GM12878 (cell line): ENCODE results near the gene SLC29A1. TPM values are rescaled to one million over a fixed set of nuclear protein-coding genes. Genes with fewer than 3 reads are reported as not detected.

Experiments
- EP300 ChIP-seq, 2 experiments: fragments of 150-350 bp in 1 of 2; IDR thresholded peaks; 2 replicates each; pipeline ENCODE4 v1.6.1; 2011 to 2012; ENCODE audit warnings: low read depth in 2 of 2, low read length in 2 of 2, borderline replicate concordance in 1 of 2, improper control_type of control experiment in 1 of 2, inconsistent platforms in 1 of 2; ENCODE audit not compliant: control insufficient read depth in 1 of 2
- HCFC1 ChIP-seq: fragments of 150-350 bp; IDR thresholded peaks from 2 replicates; pipeline ENCODE4 v1.6.1; 2014; ENCODE audit warnings: low read length
- HDGF ChIP-seq: fragments of 450-650 bp; IDR thresholded peaks from 2 replicates; pipeline ENCODE4 v1.6.1; 2016; ENCODE audit warnings: antibody characterized with exemption
- IKZF1 ChIP-seq: fragments of 450-650 bp; conservative IDR thresholded peaks from 2 replicates; pipeline ENCODE4 v1.6.1; 2017; ENCODE audit warnings: antibody characterized with exemption, mild to moderate bottlenecking
- MEF2A ChIP-seq: IDR thresholded peaks from 2 replicates; pipeline ENCODE4 v1.6.1; 2011; ENCODE audit warnings: low read depth, mild to moderate bottlenecking, low read length, moderate library complexity; ENCODE audit not compliant: insufficient read depth
- MXI1 ChIP-seq: fragments of 150-350 bp; IDR thresholded peaks from 2 replicates; pipeline ENCODE4 v1.6.1; 2011; ENCODE audit warnings: low read depth, mild to moderate bottlenecking, inconsistent platforms, low read length, improper control_type of control experiment
- NR2C1 ChIP-seq: fragments of 450-650 bp; IDR thresholded peaks from 2 replicates; pipeline ENCODE4 v1.6.1; 2017; ENCODE audit warnings: antibody characterized with exemption, mild to moderate bottlenecking, moderate library complexity
- POLR2AphosphoS5 ChIP-seq: IDR thresholded peaks from 2 replicates; pipeline ENCODE4 v1.6.1; 2011; ENCODE audit warnings: mild to moderate bottlenecking, low read length, inconsistent platforms
- SMAD1 ChIP-seq: fragments of 450-650 bp; IDR thresholded peaks from 2 replicates; pipeline ENCODE4 v1.6.1; 2018; ENCODE audit warnings: mild to moderate bottlenecking, low read depth; ENCODE audit not compliant: partially characterized antibody
- SPI1 ChIP-seq: IDR thresholded peaks from 2 replicates; pipeline ENCODE4 v1.6.1; 2011; ENCODE audit warnings: low read depth, mild to moderate bottlenecking, low read length, moderate library complexity, borderline replicate concordance; ENCODE audit not compliant: insufficient read depth
- SREBF2 ChIP-seq: IDR thresholded peaks from 2 replicates; pipeline ENCODE4 v1.6.1; 2012; ENCODE audit warnings: mild to moderate bottlenecking, low read length
- SRF ChIP-seq, 2 experiments: IDR thresholded peaks; 2 replicates each; pipeline ENCODE4 v1.6.1; 2011; ENCODE audit warnings: low read depth in 2 of 2, low read length in 2 of 2, mild to moderate bottlenecking in 1 of 2, moderate library complexity in 1 of 2
- polyA plus RNA-seq, 11 experiments: library from polyadenylated mRNA; depleted of rRNA in 4 of 11; unstranded in 6 of 11; stranded (reverse) in 5 of 11; fragments of >200 nt; fragmentation: Nextera tagmentation in 4 of 11; fragmentation: Illumina TruSeq in 1 of 11; extraction: Ambion mirVana in 4 of 11; extraction: Trizol in 1 of 11; gene quantifications; 1 replicate in 1 of 11; 2 replicates in 10 of 11; pipeline versions ENCODE4 v1.2.1 to v1.2.3, GENCODE V29; 2011 to 2016; ENCODE audit warnings: inconsistent platforms in 2 of 11, missing spikeins in 2 of 11, low read depth in 1 of 11
- total RNA-seq, 4 experiments: library from RNA; depleted of rRNA in 3 of 4; stranded (reverse); fragments of >200 nt in 3 of 4; fragmentation: Illumina TruSeq in 1 of 4; extraction: Trizol in 1 of 4; gene quantifications; 2 replicates each; pipeline versions ENCODE4 v1.2.1 to v1.2.3, GENCODE V29; 2013 to 2021
- TF ChIP-seq, protein P1 (sequence below): IDR thresholded peaks from 2 replicates; pipeline ENCODE4 v1.6.1; 2012; ENCODE audit warnings: low read length, inconsistent platforms
- TF ChIP-seq, protein P2 (sequence below): fragments of 450-650 bp; IDR thresholded peaks from 2 replicates; pipeline ENCODE4 v1.6.1; 2017; ENCODE audit warnings: mild to moderate bottlenecking, moderate library complexity
- TF ChIP-seq, protein P3 (sequence below): fragments of 450-650 bp; IDR thresholded peaks from 2 replicates; pipeline ENCODE4 v1.6.1; 2017; ENCODE audit warnings: antibody characterized with exemption, mild to moderate bottlenecking, moderate library complexity
- TF ChIP-seq, protein P4 (sequence below): fragments of 450-650 bp; IDR thresholded peaks from 2 replicates; pipeline ENCODE4 v1.6.1; 2016; ENCODE audit warnings: mild to moderate bottlenecking, moderate library complexity, borderline replicate concordance

The SLC29A1 gene
- total and polyA plus RNA-seq, 10 of the 15 experiments (the other 5 are each of a cell fraction or from before 2014, with no cell fraction given): 10.0 to 132 (median 93.4) TPM

DNA sequence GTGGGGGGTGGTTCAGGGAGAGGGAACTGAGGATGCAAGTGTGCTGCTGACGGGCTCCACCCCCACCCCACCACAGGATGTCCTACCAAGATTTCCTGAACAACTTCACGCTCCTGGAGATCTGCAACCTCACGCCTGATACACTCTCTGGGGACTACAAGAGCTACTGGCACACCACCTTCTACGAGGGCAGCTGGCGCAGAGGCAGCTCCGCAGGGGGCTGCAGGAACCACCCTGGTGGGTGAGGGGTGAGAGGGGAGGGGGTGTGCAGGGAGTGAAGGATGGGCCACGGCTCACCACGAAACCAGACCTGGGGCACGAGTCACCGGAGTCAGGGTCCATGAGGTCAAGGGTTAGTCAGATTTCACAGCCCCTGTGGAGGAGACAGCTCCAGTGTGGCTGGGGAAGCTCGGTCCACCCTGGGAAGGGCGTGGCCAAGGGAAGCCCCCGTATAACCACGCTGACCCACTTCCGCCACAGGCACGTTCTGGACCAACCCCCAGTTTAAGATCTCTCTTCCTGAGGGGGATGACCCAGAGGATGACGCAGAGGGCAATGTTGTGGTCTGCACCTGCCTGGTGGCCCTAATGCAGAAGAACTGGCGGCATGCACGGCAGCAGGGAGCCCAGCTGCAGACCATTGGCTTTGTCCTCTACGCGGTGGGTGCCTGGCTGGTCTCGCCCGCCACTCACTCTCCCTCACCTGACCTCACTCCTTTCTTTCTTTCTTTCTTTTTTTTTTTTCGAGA, 46.5 kb upstream of the SLC29A1 start (continued):
- TF ChIP-seq SREBF2 (no peak), NR2C1 (no peak; the same call in none of the 2 replicates), IKZF1 (peak; percentile 55), MEF2A (0 out of 2 replicates have a peak, but pooled peaks have one; percentile 45), HDGF (no peak), EP300 (IDR thresholded peaks at IDR 0.05; ENCODE audit: borderline replicate concordance in 1 of 2, control insufficient read depth in 1 of 2, low read depth in 2 of 2, low read length in 2 of 2) (no peak), SMAD1 (no peak), SPI1 (peak; percentile 36; the same call in 1 of the 2 replicates), POLR2AphosphoS5 (no peak), SRF (IDR thresholded peaks at IDR 0.05; ENCODE audit: low read depth in 2 of 2, low read length in 2 of 2) (no peak), MXI1 (no peak; the same call in 1 of the 2 replicates), HCFC1 (no peak)
- TF ChIP-seq, protein P1, sequence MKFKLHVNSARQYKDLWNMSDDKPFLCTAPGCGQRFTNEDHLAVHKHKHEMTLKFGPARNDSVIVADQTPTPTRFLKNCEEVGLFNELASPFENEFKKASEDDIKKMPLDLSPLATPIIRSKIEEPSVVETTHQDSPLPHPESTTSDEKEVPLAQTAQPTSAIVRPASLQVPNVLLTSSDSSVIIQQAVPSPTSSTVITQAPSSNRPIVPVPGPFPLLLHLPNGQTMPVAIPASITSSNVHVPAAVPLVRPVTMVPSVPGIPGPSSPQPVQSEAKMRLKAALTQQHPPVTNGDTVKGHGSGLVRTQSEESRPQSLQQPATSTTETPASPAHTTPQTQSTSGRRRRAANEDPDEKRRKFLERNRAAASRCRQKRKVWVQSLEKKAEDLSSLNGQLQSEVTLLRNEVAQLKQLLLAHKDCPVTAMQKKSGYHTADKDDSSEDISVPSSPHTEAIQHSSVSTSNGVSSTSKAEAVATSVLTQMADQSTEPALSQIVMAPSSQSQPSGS: no peak
- TF ChIP-seq, protein P2, sequence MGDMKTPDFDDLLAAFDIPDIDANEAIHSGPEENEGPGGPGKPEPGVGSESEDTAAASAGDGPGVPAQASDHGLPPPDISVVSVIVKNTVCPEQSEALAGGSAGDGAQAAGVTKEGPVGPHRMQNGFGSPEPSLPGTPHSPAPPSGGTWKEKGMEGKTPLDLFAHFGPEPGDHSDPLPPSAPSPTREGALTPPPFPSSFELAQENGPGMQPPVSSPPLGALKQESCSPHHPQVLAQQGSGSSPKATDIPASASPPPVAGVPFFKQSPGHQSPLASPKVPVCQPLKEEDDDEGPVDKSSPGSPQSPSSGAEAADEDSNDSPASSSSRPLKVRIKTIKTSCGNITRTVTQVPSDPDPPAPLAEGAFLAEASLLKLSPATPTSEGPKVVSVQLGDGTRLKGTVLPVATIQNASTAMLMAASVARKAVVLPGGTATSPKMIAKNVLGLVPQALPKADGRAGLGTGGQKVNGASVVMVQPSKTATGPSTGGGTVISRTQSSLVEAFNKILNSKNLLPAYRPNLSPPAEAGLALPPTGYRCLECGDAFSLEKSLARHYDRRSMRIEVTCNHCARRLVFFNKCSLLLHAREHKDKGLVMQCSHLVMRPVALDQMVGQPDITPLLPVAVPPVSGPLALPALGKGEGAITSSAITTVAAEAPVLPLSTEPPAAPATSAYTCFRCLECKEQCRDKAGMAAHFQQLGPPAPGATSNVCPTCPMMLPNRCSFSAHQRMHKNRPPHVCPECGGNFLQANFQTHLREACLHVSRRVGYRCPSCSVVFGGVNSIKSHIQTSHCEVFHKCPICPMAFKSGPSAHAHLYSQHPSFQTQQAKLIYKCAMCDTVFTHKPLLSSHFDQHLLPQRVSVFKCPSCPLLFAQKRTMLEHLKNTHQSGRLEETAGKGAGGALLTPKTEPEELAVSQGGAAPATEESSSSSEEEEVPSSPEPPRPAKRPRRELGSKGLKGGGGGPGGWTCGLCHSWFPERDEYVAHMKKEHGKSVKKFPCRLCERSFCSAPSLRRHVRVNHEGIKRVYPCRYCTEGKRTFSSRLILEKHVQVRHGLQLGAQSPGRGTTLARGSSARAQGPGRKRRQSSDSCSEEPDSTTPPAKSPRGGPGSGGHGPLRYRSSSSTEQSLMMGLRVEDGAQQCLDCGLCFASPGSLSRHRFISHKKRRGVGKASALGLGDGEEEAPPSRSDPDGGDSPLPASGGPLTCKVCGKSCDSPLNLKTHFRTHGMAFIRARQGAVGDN: 0 out of 2 replicates have a peak, but pooled peaks have one; percentile 23
- TF ChIP-seq, protein P3, sequence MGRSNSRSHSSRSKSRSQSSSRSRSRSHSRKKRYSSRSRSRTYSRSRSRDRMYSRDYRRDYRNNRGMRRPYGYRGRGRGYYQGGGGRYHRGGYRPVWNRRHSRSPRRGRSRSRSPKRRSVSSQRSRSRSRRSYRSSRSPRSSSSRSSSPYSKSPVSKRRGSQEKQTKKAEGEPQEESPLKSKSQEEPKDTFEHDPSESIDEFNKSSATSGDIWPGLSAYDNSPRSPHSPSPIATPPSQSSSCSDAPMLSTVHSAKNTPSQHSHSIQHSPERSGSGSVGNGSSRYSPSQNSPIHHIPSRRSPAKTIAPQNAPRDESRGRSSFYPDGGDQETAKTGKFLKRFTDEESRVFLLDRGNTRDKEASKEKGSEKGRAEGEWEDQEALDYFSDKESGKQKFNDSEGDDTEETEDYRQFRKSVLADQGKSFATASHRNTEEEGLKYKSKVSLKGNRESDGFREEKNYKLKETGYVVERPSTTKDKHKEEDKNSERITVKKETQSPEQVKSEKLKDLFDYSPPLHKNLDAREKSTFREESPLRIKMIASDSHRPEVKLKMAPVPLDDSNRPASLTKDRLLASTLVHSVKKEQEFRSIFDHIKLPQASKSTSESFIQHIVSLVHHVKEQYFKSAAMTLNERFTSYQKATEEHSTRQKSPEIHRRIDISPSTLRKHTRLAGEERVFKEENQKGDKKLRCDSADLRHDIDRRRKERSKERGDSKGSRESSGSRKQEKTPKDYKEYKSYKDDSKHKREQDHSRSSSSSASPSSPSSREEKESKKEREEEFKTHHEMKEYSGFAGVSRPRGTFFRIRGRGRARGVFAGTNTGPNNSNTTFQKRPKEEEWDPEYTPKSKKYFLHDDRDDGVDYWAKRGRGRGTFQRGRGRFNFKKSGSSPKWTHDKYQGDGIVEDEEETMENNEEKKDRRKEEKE: no peak
- TF ChIP-seq, protein P4, sequence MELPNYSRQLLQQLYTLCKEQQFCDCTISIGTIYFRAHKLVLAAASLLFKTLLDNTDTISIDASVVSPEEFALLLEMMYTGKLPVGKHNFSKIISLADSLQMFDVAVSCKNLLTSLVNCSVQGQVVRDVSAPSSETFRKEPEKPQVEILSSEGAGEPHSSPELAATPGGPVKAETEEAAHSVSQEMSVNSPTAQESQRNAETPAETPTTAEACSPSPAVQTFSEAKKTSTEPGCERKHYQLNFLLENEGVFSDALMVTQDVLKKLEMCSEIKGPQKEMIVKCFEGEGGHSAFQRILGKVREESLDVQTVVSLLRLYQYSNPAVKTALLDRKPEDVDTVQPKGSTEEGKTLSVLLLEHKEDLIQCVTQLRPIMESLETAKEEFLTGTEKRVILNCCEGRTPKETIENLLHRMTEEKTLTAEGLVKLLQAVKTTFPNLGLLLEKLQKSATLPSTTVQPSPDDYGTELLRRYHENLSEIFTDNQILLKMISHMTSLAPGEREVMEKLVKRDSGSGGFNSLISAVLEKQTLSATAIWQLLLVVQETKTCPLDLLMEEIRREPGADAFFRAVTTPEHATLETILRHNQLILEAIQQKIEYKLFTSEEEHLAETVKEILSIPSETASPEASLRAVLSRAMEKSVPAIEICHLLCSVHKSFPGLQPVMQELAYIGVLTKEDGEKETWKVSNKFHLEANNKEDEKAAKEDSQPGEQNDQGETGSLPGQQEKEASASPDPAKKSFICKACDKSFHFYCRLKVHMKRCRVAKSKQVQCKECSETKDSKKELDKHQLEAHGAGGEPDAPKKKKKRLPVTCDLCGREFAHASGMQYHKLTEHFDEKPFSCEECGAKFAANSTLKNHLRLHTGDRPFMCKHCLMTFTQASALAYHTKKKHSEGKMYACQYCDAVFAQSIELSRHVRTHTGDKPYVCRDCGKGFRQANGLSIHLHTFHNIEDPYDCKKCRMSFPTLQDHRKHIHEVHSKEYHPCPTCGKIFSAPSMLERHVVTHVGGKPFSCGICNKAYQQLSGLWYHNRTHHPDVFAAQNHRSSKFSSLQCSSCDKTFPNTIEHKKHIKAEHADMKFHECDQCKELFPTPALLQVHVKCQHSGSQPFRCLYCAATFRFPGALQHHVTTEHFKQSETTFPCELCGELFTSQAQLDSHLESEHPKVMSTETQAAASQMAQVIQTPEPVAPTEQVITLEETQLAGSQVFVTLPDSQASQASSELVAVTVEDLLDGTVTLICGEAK: no peak
